SK-N-SH treated with all-trans-retinoic acid at 6 μM for 48 hours (cell line): ENCODE data around the gene CUEDC1.

Experiments used
- ATAC-seq: fragments of 200-7000 bp; cut with Tn5 transposase; 3 replicates; pipeline ENCODE4 v1.9.1; 2020; ENCODE audit warnings: mild to moderate bottlenecking, moderate library complexity
- ARNTL ChIP-seq: fragments of 450-650 bp; formaldehyde crosslinking; IDR thresholded peaks from 2 replicates; pipeline ENCODE4 v1.5.0; 2020; ENCODE audit warnings: low read depth, mild to moderate bottlenecking, moderate library complexity, borderline replicate concordance
- BACH2 ChIP-seq: fragments of 250-450 bp; sonication (Bioruptor Pico); IDR thresholded peaks from 2 replicates; pipeline ENCODE4 v1.9.0; 2021; ENCODE audit warnings: mild to moderate bottlenecking, borderline replicate concordance
- CREB5 ChIP-seq: fragments of 250-450 bp; sonication (Bioruptor Pico); IDR thresholded peaks from 2 replicates; pipeline ENCODE4 v1.5.1; 2020; ENCODE audit warnings: low read depth, mild to moderate bottlenecking, moderate library complexity
- CSDC2 ChIP-seq: fragments of 250-450 bp; sonication (Bioruptor Pico); IDR thresholded peaks from 2 replicates; pipeline ENCODE4 v1.5.0; 2020; ENCODE audit warnings: mild to moderate bottlenecking, moderate library complexity
- ESRRG ChIP-seq: fragments of 250-450 bp; sonication (Bioruptor Pico); IDR thresholded peaks from 2 replicates; pipeline ENCODE4 v1.6.1; 2021; ENCODE audit warnings: mild to moderate bottlenecking
- ISL1 ChIP-seq: fragments of 250-450 bp; sonication (Bioruptor Pico); IDR thresholded peaks from 2 replicates; pipeline ENCODE4 v2.1.2; 2022; ENCODE audit warnings: mild to moderate bottlenecking, moderate library complexity
- OSR1 ChIP-seq: fragments of 250-450 bp; sonication (Bioruptor Pico); IDR thresholded peaks from 2 replicates; pipeline ENCODE4 v1.8.0; 2022; ENCODE audit warnings: moderate library complexity, mild to moderate bottlenecking, inconsistent platforms
- POU6F1 ChIP-seq: fragments of 250-450 bp; sonication (Bioruptor Pico); IDR thresholded peaks from 2 replicates; pipeline ENCODE4 v1.8.0; 2021; ENCODE audit warnings: low read depth, mild to moderate bottlenecking, moderate library complexity, borderline replicate concordance
- PPARA ChIP-seq: fragments of 250-450 bp; sonication (Bioruptor Pico); IDR thresholded peaks from 2 replicates; pipeline ENCODE4 v1.5.0; 2020; ENCODE audit warnings: mild to moderate bottlenecking, borderline replicate concordance
- RARB ChIP-seq: fragments of 250-450 bp; sonication (Bioruptor Pico); IDR thresholded peaks from 2 replicates; pipeline ENCODE4 v1.8.0; 2021; ENCODE audit warnings: mild to moderate bottlenecking, moderate library complexity
- SNAI2 ChIP-seq: fragments of 250-450 bp; sonication (Bioruptor Pico); IDR thresholded peaks from 2 replicates; pipeline ENCODE4 v1.5.0; 2020; ENCODE audit warnings: mild to moderate bottlenecking, moderate library complexity
- TOX ChIP-seq: fragments of 250-450 bp; sonication (Bioruptor Pico); IDR thresholded peaks from 2 replicates; pipeline ENCODE4 v1.8.0; 2021; ENCODE audit warnings: mild to moderate bottlenecking, moderate library complexity, borderline replicate concordance
- ZC3H10 ChIP-seq: fragments of 250-450 bp; sonication (Bioruptor Pico); IDR thresholded peaks from 2 replicates; pipeline ENCODE4 v1.5.1; 2021; ENCODE audit warnings: mild to moderate bottlenecking, moderate library complexity
- ZFP3 ChIP-seq: fragments of 250-450 bp; sonication (Bioruptor Pico); IDR thresholded peaks from 2 replicates; pipeline ENCODE4 v1.5.0; 2020; ENCODE audit warnings: mild to moderate bottlenecking, moderate library complexity
- ZFP30 ChIP-seq: fragments of 450-650 bp; formaldehyde crosslinking; IDR thresholded peaks from 2 replicates; pipeline ENCODE4 v1.5.0; 2022; ENCODE audit warnings: mild to moderate bottlenecking, moderate library complexity
- ZNF70 ChIP-seq: fragments of 450-650 bp; formaldehyde crosslinking; IDR thresholded peaks from 2 replicates; pipeline ENCODE4 v1.5.0; 2020; ENCODE audit warnings: mild to moderate bottlenecking, moderate library complexity
- ZNF8 ChIP-seq: fragments of 450-650 bp; formaldehyde crosslinking; IDR thresholded peaks from 2 replicates; pipeline ENCODE4 v1.5.0; 2020; ENCODE audit warnings: mild to moderate bottlenecking, moderate library complexity
- TF ChIP-seq, protein P1 (sequence below): fragments of 250-450 bp; sonication (Bioruptor Pico); IDR thresholded peaks from 2 replicates; pipeline ENCODE4 v1.8.0; 2020; ENCODE audit warnings: mild to moderate bottlenecking, moderate library complexity, borderline replicate concordance
- TF ChIP-seq, protein P2 (sequence below): fragments of 250-450 bp; sonication (Bioruptor Pico); IDR thresholded peaks from 2 replicates; pipeline ENCODE4 v1.5.1; 2021; ENCODE audit warnings: mild to moderate bottlenecking, moderate library complexity
- TF ChIP-seq, protein P3 (sequence below): fragments of 250-450 bp; sonication (Bioruptor Pico); IDR thresholded peaks from 2 replicates; pipeline ENCODE4 v1.5.0; 2020; ENCODE audit warnings: mild to moderate bottlenecking, moderate library complexity

The CUEDC1 gene

DNA sequence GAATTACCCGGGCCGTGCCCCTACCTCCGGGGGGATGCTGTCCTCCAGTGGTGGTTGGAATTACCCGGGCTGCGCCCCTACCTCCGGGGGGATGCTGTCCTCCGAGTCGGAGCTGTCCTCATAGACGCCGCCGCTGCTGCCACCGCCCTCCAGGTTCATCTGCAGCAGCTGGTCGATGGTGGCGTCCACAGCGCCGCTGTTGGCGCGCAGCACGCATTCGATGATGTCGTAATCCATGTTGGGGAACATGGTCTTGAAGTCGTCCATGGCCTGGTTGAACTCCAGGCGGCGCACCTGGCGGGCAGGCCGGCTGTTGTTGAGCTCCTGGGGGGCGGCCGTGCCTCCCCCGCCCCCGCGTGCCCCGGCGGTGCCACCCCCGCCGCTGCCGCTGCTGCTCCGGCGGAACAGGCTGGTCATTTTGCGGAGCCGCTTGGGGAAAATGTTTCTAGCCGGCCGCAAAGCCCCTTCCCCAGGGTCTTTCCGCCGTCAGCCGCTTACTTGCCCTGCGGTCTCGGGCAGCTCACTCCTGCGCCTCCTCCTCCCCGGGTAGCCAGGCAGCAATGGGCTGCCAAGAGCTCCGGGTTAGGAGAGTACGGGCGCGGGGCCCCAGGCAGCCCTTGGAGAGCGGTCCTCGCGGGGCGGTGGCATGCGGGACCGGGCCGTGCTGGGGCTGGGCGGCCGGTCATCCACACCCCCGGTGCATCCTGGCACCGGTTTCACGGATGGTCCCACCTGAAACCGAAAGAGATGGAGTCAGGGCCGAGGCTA lies 69.9 kb downstream of the CUEDC1 start:
- TF ChIP-seq, protein P1, sequence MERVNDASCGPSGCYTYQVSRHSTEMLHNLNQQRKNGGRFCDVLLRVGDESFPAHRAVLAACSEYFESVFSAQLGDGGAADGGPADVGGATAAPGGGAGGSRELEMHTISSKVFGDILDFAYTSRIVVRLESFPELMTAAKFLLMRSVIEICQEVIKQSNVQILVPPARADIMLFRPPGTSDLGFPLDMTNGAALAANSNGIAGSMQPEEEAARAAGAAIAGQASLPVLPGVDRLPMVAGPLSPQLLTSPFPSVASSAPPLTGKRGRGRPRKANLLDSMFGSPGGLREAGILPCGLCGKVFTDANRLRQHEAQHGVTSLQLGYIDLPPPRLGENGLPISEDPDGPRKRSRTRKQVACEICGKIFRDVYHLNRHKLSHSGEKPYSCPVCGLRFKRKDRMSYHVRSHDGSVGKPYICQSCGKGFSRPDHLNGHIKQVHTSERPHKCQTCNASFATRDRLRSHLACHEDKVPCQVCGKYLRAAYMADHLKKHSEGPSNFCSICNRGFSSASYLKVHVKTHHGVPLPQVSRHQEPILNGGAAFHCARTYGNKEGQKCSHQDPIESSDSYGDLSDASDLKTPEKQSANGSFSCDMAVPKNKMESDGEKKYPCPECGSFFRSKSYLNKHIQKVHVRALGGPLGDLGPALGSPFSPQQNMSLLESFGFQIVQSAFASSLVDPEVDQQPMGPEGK (CRISPR knock-in tag): no peak
- TF ChIP-seq ZNF70 (CRISPR knock-in tag) (no peak), CSDC2 (no peak), ZNF8 (CRISPR knock-in tag) (no peak), BACH2 (CRISPR knock-in tag) (no peak), ZC3H10 (CRISPR knock-in tag) (no peak), ISL1 (CRISPR knock-in tag) (no peak), OSR1 (CRISPR knock-in tag) (no peak), CREB5 (CRISPR knock-in tag) (no peak), RARB (CRISPR knock-in tag) (no peak), PPARA (CRISPR knock-in tag) (no peak), TOX (CRISPR knock-in tag) (no peak), ARNTL (CRISPR knock-in tag) (no peak), ZFP30 (no peak), POU6F1 (CRISPR knock-in tag) (no peak), SNAI2 (no peak)
- TF ChIP-seq, protein P2, sequence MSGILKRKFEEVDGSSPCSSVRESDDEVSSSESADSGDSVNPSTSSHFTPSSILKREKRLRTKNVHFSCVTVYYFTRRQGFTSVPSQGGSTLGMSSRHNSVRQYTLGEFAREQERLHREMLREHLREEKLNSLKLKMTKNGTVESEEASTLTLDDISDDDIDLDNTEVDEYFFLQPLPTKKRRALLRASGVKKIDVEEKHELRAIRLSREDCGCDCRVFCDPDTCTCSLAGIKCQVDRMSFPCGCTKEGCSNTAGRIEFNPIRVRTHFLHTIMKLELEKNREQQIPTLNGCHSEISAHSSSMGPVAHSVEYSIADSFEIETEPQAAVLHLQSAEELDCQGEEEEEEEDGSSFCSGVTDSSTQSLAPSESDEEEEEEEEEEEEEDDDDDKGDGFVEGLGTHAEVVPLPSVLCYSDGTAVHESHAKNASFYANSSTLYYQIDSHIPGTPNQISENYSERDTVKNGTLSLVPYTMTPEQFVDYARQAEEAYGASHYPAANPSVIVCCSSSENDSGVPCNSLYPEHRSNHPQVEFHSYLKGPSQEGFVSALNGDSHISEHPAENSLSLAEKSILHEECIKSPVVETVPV (CRISPR knock-in tag): no peak
- TF ChIP-seq, protein P3, sequence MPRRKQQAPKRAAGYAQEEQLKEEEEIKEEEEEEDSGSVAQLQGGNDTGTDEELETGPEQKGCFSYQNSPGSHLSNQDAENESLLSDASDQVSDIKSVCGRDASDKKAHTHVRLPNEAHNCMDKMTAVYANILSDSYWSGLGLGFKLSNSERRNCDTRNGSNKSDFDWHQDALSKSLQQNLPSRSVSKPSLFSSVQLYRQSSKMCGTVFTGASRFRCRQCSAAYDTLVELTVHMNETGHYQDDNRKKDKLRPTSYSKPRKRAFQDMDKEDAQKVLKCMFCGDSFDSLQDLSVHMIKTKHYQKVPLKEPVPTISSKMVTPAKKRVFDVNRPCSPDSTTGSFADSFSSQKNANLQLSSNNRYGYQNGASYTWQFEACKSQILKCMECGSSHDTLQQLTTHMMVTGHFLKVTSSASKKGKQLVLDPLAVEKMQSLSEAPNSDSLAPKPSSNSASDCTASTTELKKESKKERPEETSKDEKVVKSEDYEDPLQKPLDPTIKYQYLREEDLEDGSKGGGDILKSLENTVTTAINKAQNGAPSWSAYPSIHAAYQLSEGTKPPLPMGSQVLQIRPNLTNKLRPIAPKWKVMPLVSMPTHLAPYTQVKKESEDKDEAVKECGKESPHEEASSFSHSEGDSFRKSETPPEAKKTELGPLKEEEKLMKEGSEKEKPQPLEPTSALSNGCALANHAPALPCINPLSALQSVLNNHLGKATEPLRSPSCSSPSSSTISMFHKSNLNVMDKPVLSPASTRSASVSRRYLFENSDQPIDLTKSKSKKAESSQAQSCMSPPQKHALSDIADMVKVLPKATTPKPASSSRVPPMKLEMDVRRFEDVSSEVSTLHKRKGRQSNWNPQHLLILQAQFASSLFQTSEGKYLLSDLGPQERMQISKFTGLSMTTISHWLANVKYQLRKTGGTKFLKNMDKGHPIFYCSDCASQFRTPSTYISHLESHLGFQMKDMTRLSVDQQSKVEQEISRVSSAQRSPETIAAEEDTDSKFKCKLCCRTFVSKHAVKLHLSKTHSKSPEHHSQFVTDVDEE (CRISPR knock-in tag): no peak
- ATAC-seq: no peak

DNA sequence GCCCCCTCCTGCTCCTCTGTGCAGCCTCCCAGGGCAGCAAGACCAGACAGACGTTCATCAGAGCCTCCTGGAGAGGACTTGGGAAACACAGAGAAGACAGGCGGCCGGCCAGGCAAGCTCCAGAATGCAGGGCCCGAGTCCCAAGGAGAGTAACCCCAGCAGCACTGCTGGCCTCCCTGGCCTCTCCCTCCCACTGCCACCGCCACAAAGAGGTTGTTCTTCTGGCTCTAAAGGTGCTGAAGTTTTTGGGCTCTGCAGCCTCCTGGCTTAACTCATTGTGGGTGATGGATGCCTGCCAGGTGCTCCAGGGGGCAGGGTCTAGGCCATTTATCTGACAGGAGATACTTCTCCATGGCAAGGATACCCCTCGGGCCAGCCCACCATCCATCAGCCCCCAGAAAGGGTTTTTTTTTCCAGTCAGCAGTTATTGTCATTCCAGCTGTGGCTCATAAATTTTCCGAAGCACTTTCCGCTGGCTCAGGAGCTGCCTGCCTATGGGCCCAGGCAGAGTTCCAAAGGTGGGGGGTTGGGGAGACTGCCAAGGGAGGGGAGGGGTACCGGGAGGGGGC lies 73.3 kb downstream of the CUEDC1 start:
- ATAC-seq: peak; percentile 0; the same call in 1 of the 3 replicates
- no peak for TF ChIP-seq OSR1 (CRISPR knock-in tag)
- TF ChIP-seq ESRRG (CRISPR knock-in tag): no peak
- no peak for TF ChIP-seq ARNTL (CRISPR knock-in tag)
- no peak for TF ChIP-seq ISL1 (CRISPR knock-in tag)
- no peak for TF ChIP-seq ZFP3 (CRISPR knock-in tag)
- TF ChIP-seq, protein P2 (CRISPR knock-in tag): no peak
- TF ChIP-seq ZNF8 (CRISPR knock-in tag): no peak
